PFSK-1 (cell line): ENCODE data around the gene EYA2.

ENCODE experiments used
- FOXP2 ChIP-seq: optimal IDR thresholded peaks from 2 replicates; pipeline ENCODE3; 2011; ENCODE audit warnings: borderline replicate concordance, control low read depth, inconsistent platforms; ENCODE audit not compliant: insufficient read depth; ENCODE audit errors: extremely low read length, extremely low read depth
- POLR2AphosphoS5 ChIP-seq: IDR thresholded peaks from 2 replicates; pipeline ENCODE4 v1.6.1; 2012; ENCODE audit warnings: low read depth, mild to moderate bottlenecking, control low read depth, low read length, moderate library complexity
- REST ChIP-seq, 2 experiments: IDR thresholded peaks; 2 replicates each; pipeline versions ENCODE4 v1.6.1 to v1.8.0; 2011 to 2012; ENCODE audit warnings: low read depth in 2 of 2, low read length in 2 of 2, control low read depth in 1 of 2, inconsistent platforms in 1 of 2, mild to moderate bottlenecking in 1 of 2, moderate library complexity in 1 of 2; ENCODE audit not compliant: insufficient read depth in 1 of 2
- SIN3A ChIP-seq: IDR thresholded peaks from 2 replicates; pipeline ENCODE4 v1.6.1; 2012; ENCODE audit warnings: mild to moderate bottlenecking, low read length, moderate library complexity, borderline replicate concordance; ENCODE audit not compliant: insufficient read depth
- TAF1 ChIP-seq: IDR thresholded peaks from 2 replicates; pipeline ENCODE4 v1.6.1; 2012; ENCODE audit warnings: low read length, control low read depth, borderline replicate concordance; ENCODE audit not compliant: insufficient read depth

The EYA2 gene

GRCh38 chr20:47117773-47118172 lies 223.1 kb downstream of the EYA2 start:
- TF ChIP-seq SIN3A (no peak), TAF1 (no peak), POLR2AphosphoS5 (no peak), FOXP2 (no peak), REST (IDR thresholded peaks at IDR 0.05; ENCODE audit: insufficient read depth in 1 of 2, low read depth in 2 of 2, low read length in 2 of 2) (no peak)

- no peak for TF ChIP-seq REST (IDR thresholded peaks at IDR 0.05; ENCODE audit: insufficient read depth in 1 of 2, low read depth in 2 of 2, low read length in 2 of 2)
Measured at GRCh38 chr20:47118206-47118605, 223.6 kb downstream of the EYA2 start.

- no peak for TF ChIP-seq TAF1
- TF ChIP-seq POLR2AphosphoS5 = no peak
- no peak for TF ChIP-seq FOXP2
- TF ChIP-seq SIN3A = no peak
- TF ChIP-seq REST (IDR thresholded peaks at IDR 0.05; ENCODE audit: insufficient read depth in 1 of 2, low read depth in 2 of 2, low read length in 2 of 2) = no peak
Measured at GRCh38 chr20:47118641-47119040, 224.0 kb downstream of the EYA2 start.

- no peak for TF ChIP-seq POLR2AphosphoS5
- no peak for TF ChIP-seq REST (IDR thresholded peaks at IDR 0.05; ENCODE audit: insufficient read depth in 1 of 2, low read depth in 2 of 2, low read length in 2 of 2)
- TF ChIP-seq TAF1 = no peak
- TF ChIP-seq SIN3A = no peak
- TF ChIP-seq FOXP2 = no peak
Measured at GRCh38 chr20:47120346-47120936, 225.8 kb downstream of the EYA2 start.

GRCh38 chr20:47122560-47122959 lies 227.9 kb downstream of the EYA2 start:
- no peak for TF ChIP-seq TAF1
- TF ChIP-seq SIN3A = no peak
- TF ChIP-seq POLR2AphosphoS5 = no peak
- TF ChIP-seq REST (IDR thresholded peaks at IDR 0.05; ENCODE audit: insufficient read depth in 1 of 2, low read depth in 2 of 2, low read length in 2 of 2) = no peak
- TF ChIP-seq FOXP2 = no peak
